Astrocyte (in vitro differentiated cells and primary cell): ENCODE measurements around the gene RUFY2.

Experiments
- CTCF ChIP-seq: IDR thresholded peaks from 2 replicates; pipeline ENCODE4 v1.5.1; 2011; ENCODE audit warnings: low read depth, mild to moderate bottlenecking, inconsistent platforms, low read length, moderate library complexity; ENCODE audit not compliant: insufficient read depth
- EZH2 ChIP-seq: IDR thresholded peaks from 2 replicates; pipeline ENCODE4 v1.6.1; 2012; ENCODE audit warnings: mild to moderate bottlenecking, low read length, inconsistent platforms; ENCODE audit not compliant: insufficient read depth

- TF ChIP-seq EZH2: no peak
- no peak for TF ChIP-seq CTCF
Measured at GRCh38 chr10:68423522-68423921, 16.4 kb upstream of the RUFY2 start.
